HUES64 (cell line): ENCODE data around the gene PCYT2.

Experiments
- H3K27ac ChIP-seq: 2 replicates; pipeline ENCODE4 v1.7.0; 2013; ENCODE audit warnings: low read depth, low read length, inconsistent platforms
- H3K27me3 ChIP-seq: 2 replicates; pipeline ENCODE4 v1.6.1; 2013; ENCODE audit warnings: mild to moderate bottlenecking, low read length; ENCODE audit not compliant: insufficient read depth
- H3K36me3 ChIP-seq: 2 replicates; pipeline ENCODE4 v1.6.1; 2013; ENCODE audit warnings: mild to moderate bottlenecking, low read length; ENCODE audit not compliant: insufficient read depth
- H3K4me1 ChIP-seq: 2 replicates; pipeline ENCODE4 v1.6.1; 2013; ENCODE audit warnings: mild to moderate bottlenecking, low read length, moderate library complexity; ENCODE audit not compliant: insufficient read depth
- H3K4me3 ChIP-seq: 2 replicates; pipeline ENCODE4 v1.5.1; 2013; ENCODE audit warnings: mild to moderate bottlenecking, low read length, moderate library complexity
- H3K9ac ChIP-seq: 2 replicates; pipeline ENCODE4 v1.6.1; 2013; ENCODE audit warnings: mild to moderate bottlenecking, low read depth, low read length
- H3K9me3 ChIP-seq: 2 replicates; pipeline ENCODE4 v1.6.1; 2013; ENCODE audit warnings: low read depth, low read length; ENCODE audit not compliant: insufficient read depth
- WGBS: fragments of 150-250, 120-280 bp; methylation state at CpG from one replicate; pipeline ENCODE4 v1.1.7; 2013; ENCODE audit warnings: missing lambda C conversion rate; 5-methylcytosine and 5-hydroxymethylcytosine counted together

The PCYT2 gene

DNA sequence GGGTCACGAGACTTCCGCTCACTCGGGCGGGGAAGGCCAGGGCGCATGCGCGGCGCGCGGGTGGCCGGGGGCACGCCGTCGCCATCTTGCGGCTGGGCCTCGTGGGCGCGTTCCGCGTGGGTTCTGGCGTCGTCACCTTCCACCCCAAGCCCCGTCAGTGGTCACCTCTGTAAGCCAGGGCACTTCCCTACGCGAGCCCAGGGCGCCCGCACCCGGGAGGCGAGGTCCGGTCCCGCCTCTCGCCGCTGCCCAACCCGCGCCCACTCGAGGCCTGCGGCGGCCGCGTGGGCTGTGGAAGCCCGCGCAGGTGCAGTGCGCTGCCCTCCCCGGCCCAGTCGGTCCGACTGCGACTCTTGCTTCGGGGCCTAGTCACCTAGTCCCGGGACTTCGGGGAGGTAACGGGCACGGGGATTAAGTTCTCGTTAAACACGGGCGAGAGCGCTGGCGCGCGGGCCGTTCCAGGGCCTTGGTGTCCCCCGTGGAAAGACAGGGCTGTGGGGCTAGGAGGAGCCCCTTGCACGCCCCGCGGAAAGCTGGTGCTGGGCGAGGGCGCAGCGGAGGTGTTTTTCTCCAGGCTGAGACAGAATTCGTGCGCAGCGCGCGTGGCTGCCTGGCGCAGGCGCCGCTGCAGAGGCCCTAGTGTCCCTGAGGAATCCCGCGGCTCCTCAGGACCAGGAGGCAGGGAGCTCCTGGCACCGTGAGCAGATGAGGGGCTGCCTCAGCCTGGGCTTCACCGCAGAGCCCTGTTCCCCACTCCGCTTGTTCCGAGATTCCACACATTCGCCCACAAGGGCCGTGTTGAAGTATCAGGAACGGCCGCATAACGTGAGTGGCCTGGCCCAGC is 39.6 kb downstream of the PCYT2 start:
- peaks cover 12% of the 10 kb centered on the region for H3K36me3 ChIP-seq
- H3K9ac ChIP-seq: peak overlapping the region; percentile 95
- peak overlapping the region; percentile 82 for H3K4me3 ChIP-seq
- 4% methylated on average over 86 of the region's 86 CpGs for WGBS
- peak overlapping the region; percentile 94 for H3K27ac ChIP-seq
- no peaks in the 10 kb centered on the region for H3K9me3 ChIP-seq
- H3K4me1 ChIP-seq: peaks cover 25% of the 10 kb centered on the region
- H3K27me3 ChIP-seq: no peaks in the 10 kb centered on the region

DNA sequence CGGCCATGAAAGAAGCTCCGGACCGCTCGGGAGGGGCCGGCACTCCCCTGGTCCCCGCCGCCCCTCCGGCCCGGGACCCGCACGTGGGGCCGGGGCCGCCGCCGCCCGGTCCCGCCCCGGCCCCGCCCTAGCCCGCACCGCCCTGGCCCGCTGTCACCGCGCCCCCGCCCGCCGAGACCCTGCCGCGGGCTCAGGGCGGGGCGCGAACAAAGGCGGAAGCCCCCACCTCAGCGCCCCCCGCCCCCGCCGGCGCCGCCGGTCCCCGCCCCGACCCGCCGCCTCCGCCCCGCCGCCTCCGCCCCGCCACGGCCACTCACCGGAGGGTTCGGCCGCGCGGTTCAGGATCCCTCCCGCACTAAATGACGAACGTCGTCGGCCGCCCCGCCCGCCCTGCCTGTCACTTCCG is 40.2 kb downstream of the PCYT2 start, which contains the start of gene ARHGDIA:
ARHGDIA (minus strand) TSS at position 357 of the 406 bp plus-strand sequence. CDS start 1,407 bp downstream, outside the sequence.
- peak within 1 kb of the TSS; percentile 94 for H3K27ac ChIP-seq
- H3K4me3 ChIP-seq: peak within 1 kb of the TSS; percentile 86
- peak within 1 kb of the TSS; percentile 95 for H3K9ac ChIP-seq
- H3K36me3 ChIP-seq: peaks cover 17% of the 10 kb centered on the region
- peaks cover 25% of the 10 kb centered on the region for H3K4me1 ChIP-seq
- H3K9me3 ChIP-seq: no peaks in the 10 kb centered on the region
- no peaks in the 10 kb centered on the region for H3K27me3 ChIP-seq
- under 1% methylated on average over 64 of the region's 64 CpGs for WGBS

DNA sequence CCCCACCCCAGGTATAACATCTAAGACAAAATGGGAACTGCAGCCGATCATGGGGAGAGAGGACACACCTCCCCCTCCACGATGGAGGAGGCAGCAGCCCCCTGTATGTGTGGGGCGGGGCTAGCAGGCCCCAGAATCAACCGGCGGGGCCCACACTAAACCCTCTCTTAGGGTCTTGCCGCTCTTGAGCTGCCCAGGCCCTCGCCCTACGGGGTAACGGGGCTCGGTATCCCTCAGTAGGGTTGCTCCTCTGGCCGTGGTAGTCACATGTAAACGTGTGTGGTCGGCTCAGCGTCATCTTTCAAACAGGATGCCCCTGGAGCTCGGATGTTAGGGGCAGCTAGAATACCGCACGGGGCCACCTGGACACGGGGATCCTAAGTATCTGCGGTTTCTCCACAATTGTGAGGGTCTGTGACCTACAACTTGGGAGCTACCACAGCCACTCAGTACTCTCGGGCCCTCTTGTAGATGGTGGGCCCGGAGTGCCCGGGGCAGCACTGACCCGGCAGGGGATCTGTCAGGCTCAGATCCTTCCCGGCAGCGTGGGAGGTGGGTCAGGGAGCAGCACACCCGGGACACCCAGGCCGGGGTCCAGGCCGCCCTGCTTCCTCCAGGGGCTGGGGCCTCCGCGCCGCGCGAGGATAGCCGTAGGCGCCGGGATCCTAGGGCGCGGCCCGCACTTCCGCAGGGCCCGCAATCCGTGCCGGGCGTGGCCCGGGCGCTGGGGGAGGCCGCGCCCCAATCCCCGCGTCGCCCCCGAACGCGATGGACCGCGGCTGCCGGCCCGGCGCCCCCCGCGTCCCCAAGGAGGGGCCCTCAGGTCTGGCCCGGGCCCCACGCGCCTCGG is 40.8 kb downstream of the PCYT2 start:
- Histone ChIP-seq H3K4me3 (peak overlapping the region; percentile 86), H3K27me3 (no peaks in the 10 kb centered on the region), H3K9ac (peak overlapping the region; percentile 86), H3K36me3 (peaks cover 23% of the 10 kb centered on the region), H3K9me3 (no peaks in the 10 kb centered on the region), H3K4me1 (peaks cover 25% of the 10 kb centered on the region), H3K27ac (peak overlapping the region; percentile 79; the same call in 1 of the 2 replicates)
- 2% methylated on average over 64 of the region's 65 CpGs for WGBS

DNA sequence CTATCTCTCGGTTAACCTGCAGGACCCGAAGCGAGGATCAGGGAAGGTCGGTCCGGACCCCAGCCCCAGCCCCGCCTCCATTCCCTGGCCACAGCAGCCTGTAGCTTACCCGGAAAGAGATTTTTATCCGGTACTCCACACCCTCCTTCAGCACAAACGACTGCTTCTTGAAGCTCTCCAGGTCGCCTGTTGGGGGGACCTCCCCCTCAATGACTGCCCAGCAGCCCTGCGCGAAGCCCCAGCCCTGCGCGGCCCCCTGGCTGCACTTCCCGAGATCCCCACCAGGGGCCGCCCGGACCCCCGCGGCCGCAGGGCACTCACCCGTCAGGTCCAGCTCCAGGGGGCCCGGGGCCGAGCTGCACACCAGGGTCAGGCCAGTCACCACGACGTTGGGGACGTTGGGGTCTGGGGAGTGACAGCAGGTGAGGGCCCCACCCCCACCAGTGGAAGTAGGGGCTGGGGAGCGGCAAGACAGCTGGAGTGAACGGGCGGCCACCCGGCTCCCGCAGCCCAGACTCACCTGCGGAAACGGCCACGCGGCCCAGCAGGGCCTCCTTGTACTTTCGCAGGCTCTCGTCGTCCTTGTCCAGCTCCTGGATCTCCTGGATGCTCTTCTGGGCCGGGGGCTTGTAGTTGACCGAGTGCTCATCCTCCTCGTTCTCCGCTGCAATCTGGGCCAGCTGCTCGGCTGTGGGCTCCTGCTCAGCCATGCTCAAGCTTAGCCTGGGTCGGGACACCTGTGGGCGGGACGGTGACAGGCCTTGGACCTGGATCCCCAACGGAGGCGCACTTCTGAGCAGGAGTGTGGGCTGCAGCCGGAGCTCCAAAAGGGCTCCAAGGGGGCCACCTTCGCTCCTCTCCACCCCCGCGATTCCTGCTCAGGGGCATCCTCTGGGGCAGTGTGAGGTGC is 41.7 kb downstream of the PCYT2 start:
- peaks cover 25% of the 10 kb centered on the region for H3K4me1 ChIP-seq
- no peaks in the 10 kb centered on the region for H3K27me3 ChIP-seq
- peaks cover 30% of the 10 kb centered on the region for H3K36me3 ChIP-seq
- H3K4me3 ChIP-seq: peak overlapping the region; percentile 86
- peak overlapping the region; percentile 86 for H3K9ac ChIP-seq
- no peaks in the 10 kb centered on the region for H3K9me3 ChIP-seq
- peak overlapping the region; percentile 82 for H3K27ac ChIP-seq
- 38% methylated on average over 52 of the region's 52 CpGs for WGBS

DNA sequence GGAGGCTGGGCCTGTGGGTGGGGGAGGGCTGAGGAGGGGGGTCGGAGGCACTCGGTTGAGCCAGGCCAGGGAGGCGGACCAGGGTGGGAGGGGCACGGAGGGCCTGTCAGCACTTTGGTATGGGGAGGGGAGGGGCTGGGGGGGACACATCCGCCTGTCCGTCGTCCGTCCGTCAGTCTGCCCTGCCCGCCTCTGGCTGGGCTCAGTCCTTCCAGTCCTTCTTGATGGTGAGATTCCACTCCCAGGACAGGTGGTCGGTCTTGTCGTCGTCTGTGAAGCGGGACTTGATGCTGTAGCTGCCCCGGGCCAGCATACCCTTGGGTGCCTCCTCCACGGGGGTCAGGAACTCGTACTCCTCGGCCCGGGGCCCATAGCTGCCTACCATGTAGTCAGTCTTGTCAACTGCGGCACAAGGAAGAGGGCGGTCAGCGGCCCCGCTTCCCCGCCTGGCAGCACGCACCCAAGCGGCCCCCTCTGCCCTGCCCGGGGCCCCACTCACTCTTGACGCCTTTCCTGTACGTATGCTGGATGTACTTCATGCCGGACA is 42.5 kb downstream of the PCYT2 start:
- H3K4me1 ChIP-seq: peaks cover 25% of the 10 kb centered on the region
- H3K36me3 ChIP-seq: peaks cover 36% of the 10 kb centered on the region
- peak overlapping the region; percentile 82 for H3K27ac ChIP-seq
- no peaks in the 10 kb centered on the region for H3K9me3 ChIP-seq
- WGBS: 68% methylated on average over 30 of the region's 30 CpGs
- H3K4me3 ChIP-seq: no peak overlapping the region
- no peaks in the 10 kb centered on the region for H3K27me3 ChIP-seq
- no peak overlapping the region for H3K9ac ChIP-seq

DNA sequence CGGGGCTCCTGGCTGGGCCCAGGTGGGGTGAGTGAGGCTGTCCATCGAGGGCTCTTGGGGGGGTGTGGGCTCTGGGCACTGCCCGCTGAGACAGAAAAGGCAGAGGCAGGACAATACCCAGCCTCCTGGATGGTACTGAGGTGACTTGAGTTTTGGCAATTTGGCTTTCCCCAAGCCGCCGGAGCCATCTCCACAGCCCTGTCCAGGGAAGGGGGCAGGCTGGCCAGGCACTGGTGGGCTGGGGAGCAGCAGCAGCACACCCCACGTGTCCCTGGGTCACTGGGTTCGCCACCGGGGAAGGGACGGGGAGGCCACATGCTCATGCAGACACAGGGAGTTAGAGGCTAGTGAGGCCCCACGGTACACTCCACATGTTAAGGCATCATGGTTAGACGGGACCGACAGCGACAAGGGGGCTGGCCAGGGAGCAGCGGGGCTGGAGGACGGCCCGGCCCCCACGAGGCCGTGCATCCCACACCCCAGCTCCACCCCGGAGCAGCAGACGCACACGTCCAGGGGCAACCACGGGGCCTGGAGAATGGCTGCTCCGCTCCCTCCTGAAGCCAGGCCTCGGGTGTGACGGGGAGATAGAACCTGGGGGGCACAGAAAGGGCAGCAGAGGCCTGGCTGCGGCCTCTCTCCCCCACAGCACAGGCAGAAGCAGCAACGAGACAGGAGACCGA is 43.1 kb downstream of the PCYT2 start:
- Histone ChIP-seq H3K9me3 (no peaks in the 10 kb centered on the region), H3K4me1 (peaks cover 25% of the 10 kb centered on the region), H3K36me3 (peaks cover 42% of the 10 kb centered on the region), H3K4me3 (no peak overlapping the region), H3K27me3 (no peaks in the 10 kb centered on the region), H3K27ac (peak overlapping the region; percentile 73), H3K9ac (peak overlapping the region; percentile 33; the same call in 1 of the 2 replicates)
- 80% methylated on average over 28 of the region's 28 CpGs for WGBS

DNA sequence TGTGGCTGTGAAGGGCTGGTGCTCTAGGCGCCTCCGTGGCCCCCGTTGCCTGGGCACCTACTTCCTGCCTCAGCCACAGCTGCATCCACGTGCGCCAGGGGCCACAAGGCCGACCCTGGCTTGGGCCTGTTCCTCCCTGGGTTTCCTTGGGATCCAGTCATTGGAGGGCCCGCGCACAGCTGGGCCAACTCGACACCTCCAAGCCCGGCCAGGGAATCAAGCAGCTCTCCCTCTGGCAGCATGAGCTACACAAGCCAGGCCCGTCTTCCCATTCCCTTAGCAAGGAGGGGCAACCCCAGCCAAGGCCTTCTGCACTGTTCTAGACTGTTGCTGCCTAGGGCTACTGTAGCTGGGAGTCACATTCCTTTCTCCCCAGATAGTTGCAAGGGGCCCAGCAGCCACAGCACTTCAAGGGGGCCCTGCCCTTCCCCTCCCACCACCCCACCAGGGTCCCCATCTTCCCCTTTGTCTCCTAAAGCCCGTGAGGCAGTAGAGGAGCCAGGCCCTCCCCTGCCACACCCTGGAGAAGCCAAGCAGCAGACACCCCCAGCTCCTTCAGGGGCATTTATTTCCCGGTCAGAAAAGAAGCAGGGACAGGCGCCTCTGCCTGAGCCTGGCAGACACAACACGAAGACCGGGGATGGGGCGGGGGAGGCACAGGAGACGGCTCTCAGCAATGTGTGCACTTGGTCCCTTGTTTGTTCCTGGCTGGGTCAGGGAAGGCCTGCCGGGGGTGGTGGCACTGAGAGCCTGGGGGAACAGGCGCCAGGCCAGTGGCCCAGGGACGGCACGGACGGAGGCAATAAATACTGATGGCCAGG is 43.8 kb downstream of the PCYT2 start:
- WGBS: 73% methylated on average over 23 of the region's 23 CpGs
- H3K4me3 ChIP-seq: no peak overlapping the region
- peaks cover 25% of the 10 kb centered on the region for H3K4me1 ChIP-seq
- no peaks in the 10 kb centered on the region for H3K9me3 ChIP-seq
- peaks cover 48% of the 10 kb centered on the region for H3K36me3 ChIP-seq
- H3K27ac ChIP-seq: peak overlapping the region; percentile 52
- no peaks in the 10 kb centered on the region for H3K27me3 ChIP-seq
- peak overlapping the region; percentile 39 for H3K9ac ChIP-seq

DNA sequence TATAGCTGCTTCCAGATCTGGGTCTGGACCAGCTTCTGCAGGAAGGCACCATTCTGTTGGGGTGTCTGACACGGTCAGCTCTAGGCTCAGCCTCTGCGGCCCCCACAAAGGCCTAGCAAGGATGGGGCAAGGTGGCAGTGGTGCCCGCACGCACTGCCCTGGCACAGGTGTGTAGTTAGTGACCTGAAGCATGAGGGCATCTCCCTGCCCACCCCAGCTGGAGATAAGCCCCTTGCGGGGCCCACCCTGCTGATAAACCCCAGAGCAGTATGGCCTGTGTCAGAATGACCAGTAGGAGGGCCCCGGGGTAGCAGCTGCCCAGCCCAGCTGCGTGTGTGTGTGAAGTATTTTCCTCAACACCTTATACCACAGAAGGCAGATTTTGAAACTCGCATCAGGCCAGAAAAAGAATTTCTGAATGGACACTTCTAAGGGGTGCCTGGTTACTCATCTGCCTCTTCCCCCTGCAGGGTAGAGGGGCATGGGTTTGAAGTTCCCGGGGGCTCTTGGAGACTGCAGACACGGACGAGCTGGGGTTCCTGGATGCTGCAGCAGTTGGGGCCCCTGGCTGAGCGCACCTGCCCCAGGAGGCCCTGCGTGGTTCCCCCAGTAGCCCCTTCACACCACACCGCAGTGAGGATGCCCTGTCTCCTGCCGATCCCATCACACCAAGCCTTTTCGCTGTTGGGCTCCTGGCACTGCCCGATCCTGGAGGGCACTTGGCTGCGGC is 44.6 kb downstream of the PCYT2 start:
- no peaks in the 10 kb centered on the region for H3K9me3 ChIP-seq
- peaks cover 25% of the 10 kb centered on the region for H3K4me1 ChIP-seq
- WGBS: 94% methylated on average over 16 of the region's 18 CpGs
- H3K27ac ChIP-seq: peak overlapping the region; percentile 52
- H3K9ac ChIP-seq: peak overlapping the region; percentile 39
- peaks cover 48% of the 10 kb centered on the region for H3K36me3 ChIP-seq
- H3K4me3 ChIP-seq: no peak overlapping the region
- H3K27me3 ChIP-seq: no peaks in the 10 kb centered on the region
